GM18526 (cell line): Measurements from ENCODE around the gene OIP5.

Experiments
- POLR2A ChIP-seq: IDR thresholded peaks from 3 replicates; pipeline ENCODE4 v1.6.1; 2011; ENCODE audit not compliant: insufficient read length; ENCODE audit errors: extremely low read depth

OIP5 gene

DNA sequence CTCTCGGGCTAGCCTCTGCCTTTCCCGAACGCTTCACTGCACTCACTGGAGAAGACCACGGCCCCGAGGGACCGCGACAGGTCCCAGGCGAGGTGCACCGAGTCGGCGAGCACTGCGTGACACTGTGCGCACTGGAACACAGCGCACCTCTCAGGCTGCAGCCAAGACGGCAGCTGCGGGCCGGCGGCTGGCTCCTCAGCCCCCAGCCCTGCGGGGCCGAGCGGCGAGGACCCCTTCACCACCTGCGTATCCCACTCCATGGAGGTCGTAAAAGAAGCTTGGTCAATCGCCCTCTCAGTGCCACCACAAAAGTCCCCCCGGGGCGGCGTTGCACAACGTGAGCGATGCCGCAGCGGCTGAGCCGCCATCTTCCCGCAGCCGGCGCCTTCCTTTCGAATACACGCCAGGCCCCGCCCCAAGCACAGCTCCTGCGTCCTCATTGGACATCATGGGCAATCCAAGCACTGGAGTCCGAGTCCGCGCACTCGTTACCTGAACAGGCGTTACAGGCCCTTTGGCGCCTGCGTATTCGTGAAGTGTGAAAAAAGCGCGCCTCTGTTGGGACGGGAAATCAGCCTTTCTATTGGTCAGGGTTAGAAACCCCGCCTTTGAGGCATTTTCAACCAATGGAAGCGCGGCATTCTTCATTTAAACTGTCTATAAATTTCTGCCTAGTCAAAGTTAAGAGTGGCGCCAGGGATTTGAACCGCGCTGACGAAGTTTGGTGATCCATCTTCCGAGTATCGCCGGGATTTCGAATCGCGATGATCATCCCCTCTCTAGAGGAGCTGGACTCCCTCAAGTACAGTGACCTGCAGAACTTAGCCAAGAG lies at the start of gene OIP5, which contains the start of gene NUSAP1:
OIP5 (minus strand) TSS at position 398 of the 832 bp plus-strand sequence; CDS start at position 368, 30 bp downstream.
NUSAP1 (plus strand) TSS at position 688 of the 832 bp plus-strand sequence; CDS start at position 765, 77 bp downstream.
- peak; percentile 98 for TF ChIP-seq POLR2A

DNA sequence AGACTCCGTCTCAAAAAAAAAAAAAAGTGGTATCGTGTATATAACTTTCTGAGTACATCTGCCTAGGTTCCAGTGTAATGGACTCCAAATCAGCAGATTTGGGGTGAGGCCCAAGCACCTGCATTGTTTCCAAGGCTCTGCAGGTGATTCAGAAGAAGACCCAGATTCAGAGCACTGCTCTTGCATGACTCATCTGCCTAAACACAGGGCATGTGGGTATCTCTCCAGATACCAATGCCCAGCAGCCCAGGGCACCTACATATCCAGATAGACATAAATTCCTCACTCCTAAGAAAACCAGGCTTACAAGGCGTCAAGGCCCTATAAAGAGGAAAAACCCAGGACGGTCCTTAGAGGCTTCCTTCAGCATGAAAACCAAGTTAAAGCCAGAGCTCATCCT lies 45.6 kb upstream of the OIP5 start:
- TF ChIP-seq POLR2A = no peak

DNA sequence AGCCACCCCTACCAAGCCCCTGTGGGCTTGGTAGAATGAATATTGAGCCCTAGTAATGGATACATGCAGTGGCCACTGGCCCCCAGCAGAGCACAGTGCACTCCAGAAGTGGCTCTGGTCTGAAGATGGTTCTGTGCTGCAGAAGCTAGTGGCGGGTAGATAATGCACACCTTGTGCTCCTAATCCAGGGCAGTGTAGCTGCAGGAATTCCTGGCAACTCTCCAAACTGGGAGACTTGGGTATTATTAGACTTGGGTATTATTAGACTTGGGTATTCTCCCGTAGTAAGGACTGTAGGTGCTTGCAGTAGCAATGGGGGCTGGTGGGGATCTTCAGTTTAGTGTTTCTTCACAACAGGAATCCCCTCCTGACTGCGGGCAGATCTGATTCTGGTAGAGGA lies 35.0 kb upstream of the OIP5 start:
- TF ChIP-seq POLR2A = no peak

DNA sequence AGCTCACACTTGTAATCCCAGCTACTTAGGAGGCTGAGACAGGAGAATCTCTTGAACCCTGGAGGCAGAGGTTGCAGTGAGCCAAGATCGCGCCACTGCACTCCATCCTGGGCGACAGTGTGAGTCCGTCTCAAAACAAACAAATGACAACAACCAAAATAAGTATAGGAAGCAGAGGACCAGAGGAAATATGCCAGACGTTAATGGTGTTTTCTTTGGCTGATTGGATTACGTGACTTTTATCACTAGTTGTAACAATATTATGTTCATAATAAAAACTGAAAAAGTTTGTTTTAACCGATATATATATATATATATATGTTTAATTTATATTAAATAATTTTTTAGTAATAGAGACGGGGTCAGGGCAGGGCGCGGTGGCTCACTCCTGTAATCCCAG lies 22.0 kb upstream of the OIP5 start:
- TF ChIP-seq POLR2A = no peak

DNA sequence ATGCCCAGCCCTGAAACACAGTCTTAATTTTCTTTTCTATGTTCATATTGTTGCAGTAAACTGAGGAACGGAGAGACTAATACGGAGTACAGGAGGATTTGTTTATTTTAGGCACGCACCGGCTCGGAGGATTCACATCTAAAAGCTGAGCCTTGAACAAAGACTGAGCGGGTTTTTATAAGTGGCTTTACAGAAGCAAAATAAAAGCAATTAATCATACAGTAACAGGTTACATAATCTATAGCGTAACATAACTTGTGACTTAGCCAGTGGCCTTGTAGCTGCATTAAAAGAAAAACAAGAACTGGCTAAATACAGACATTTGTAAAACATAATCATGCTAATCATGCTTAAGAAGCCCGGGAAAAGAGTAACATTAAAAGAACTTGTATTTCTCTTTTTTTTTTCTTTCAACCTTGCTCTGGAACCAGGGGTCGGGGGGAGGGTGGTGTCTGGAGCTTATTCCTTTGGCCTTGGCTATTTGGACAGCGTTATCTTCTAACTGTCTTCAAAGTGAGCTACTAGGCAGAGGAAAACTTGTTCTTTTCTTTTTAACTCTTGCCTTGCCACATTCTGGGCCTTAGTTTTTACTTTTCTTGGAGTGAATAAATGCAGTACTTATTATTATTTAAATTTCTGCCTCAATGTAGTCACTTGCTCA lies 17.8 kb upstream of the OIP5 start:
- TF ChIP-seq POLR2A = no peak

DNA sequence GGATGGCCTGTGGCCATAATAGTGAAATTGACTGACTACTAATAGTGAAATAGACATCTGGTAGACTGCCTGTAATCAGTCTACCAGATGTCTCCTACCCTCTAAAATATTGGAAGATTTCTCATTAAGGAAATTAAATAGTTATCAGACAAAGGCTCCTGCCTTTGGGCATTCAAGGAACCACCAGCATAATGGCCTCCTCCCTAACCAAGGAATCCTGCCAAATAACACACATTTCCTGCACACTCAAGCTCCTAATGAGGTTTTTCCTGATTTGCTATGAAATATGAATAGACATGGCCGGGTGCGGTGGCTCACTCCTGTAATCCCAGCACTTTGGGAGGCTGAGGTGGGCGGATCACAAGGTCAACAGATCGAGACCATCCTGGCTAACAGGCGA lies 14.8 kb upstream of the OIP5 start:
- TF ChIP-seq POLR2A = no peak

DNA sequence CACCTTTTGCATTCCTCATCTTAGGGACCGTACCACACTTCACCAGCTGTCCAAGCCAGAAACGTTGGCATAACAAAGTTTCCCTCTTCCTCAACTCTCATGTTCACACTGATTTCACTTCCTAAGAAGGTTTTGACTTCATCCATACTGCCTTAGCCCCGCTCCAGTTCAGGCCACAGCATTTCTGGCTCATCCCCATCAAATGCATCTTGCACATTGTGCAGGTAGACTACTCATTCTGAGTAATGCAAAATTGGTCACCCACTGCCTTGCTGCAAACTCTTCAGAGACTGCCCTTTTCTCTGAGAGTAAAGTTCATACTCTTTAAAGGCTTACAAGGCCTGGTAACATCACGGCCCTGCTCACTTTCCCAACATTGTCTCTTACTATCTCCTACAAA lies 9.1 kb upstream of the OIP5 start:
- no peak for TF ChIP-seq POLR2A

DNA sequence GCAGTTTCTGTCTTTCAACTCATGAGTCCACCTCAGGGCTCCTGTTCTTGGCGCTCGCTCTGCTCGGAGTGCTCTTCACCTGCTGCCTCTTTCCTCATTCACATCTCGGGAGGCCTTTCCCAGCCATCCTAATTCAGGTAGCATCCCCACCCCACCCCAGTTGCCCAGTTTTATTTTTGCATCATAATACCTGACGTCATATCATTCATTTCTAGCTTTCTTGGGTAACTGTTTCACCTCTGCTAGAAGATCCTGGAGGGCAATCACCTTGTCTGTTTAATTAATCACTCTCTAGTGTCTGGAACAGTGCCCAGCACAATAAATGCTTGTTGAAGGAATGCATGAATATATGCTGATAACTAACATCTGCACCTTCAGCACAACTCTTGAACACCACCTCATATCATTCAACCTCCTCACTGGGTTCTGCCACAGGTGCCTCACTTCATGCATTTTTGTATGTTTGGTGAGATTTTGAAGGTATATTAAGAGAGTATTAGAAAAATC lies 7.9 kb upstream of the OIP5 start:
- no peak for TF ChIP-seq POLR2A

DNA sequence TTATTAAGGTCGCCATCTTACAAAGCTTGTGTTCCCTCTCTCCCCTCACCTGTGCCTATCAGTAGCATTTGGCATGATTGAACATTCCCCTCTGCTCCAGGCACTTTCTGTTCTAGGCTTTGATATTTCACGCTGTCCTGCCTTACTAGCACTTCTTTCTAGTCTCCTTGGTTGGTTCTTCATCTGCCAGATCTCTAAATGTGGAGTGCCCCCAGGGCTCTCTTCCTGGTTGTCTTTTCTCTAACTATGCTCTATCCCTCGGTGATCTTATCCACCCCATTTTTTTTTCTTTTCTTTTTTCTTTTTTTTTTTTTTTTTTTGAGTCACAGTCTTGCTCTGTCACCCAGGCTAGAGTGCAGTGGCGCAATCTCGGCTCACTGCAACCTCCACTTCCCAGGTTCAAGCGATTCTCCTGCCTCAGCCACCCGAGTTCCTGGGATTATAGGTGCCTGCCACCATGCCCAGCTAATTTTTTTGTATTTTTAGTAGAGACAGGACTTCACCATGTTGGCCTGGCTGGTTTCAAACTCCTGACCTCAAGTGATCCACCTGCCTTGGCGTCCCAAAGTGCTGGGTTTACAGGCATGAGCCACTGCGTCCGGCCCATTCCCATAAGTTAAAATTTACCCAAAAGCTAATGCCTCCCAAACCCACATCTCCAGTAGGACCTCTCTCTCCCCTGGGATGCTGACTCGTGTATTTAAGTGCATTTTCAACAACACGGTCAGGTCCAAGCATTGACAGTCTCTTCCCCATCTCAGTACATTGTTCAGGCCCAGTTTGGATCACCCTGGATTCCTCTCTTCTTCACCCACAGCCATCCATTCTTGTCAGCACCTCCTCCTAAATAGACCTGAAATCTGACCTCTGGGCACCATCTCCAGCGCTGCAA lies 5.5 kb upstream of the OIP5 start:
- no peak for TF ChIP-seq POLR2A

DNA sequence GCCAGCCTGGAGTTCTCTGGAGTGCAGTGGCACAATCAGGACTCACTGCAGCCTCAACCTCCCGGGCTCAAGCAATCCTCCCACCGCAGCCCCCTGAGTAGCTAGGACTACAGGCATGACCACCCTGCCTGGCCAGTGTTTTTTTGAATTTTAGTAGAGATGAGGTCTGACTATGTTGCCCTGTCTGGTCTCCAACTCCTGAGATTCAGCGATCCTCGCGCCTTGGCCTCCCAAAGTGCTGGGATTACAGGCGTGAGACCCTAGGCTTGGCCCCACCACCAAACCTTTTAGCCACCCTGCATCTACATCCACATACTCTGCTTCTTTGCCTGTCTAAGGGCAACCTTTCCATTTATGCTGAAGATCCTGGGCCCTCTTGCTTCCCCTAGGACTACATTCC lies 4.7 kb upstream of the OIP5 start:
- TF ChIP-seq POLR2A = no peak

DNA sequence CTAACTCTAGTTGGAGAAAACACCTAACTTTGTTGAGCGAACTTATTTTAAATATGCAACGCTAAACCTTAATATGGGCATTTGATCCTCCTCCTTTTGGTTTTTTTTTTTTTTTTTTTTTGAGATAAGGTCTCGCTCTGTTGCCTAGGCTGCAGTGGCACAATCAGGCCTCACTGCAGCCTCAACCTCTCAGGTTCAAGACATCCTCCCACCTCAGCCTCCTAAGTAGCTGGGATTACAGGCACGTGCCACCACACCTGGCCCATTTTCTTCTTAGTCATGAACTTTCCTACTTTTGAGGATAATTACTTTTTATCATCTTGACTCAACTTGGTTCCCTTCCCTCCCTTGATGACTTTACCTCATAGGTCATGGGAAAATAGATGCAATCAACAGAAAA lies 4.2 kb upstream of the OIP5 start:
- no peak for TF ChIP-seq POLR2A

DNA sequence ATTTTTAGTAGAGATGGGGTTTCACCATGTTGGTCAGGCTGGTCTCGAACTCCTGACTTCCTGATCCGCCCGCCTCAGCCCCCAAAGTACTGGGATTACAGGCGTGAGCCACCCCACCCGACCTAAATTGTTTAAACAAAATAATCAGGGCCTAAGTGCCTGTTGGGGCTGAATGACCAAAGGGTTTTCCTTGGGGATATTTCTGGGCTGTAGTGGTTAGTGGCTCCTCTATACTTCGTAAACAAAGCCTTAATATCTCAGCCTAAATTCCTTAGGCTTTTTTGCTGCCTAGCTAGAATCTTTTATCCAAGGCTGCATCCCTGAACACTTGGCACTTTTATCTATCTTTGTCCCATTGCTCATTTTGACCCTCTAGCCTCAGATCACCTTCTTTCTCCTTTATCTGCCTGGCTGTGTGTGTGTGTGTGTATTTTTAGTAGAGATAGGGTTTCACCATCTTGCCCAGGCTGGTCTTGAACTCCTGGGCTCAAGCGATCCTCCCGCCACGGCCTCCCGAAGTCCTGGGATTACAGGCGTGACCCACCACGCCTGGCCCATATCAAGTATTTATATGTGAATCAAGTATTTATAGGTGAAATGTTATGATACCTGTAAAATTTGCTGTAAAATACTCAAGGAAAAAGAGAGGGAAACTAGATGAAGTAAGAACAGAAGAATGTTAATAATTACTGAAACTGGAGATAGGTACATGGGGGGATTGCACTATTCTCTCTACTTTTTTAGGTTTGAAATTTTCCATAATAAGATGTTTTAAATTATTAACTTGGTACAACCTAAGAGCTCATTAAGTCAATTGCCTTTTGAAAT lies 2.1 kb upstream of the OIP5 start:
- TF ChIP-seq POLR2A = no peak

DNA sequence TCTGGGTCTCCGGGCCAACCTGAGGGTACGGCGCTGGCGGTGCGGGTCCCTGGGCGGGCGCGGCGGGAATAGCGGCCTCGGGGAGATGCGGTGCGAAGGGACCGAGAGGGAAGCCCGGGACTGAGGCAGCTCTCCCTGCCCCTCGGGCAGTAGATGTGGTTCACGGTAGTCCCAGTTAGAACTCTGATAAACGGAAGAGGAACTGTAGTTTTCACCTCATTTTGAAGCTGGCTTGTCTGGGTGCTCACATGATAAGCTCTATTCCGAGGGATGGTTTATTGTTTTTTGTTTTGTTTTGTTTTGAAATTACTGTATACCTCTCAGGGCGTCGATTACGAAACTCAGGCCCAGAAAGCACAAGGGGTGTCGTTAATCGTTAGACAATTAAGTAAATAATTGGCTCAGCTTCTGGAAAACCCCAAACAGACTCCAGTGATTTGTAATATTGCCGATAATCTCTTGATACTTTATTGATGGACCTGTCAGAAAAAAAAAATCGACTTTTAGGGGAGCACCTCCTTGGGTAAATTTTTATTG lies 703 bp upstream of the OIP5 start:
- no peak for TF ChIP-seq POLR2A

DNA sequence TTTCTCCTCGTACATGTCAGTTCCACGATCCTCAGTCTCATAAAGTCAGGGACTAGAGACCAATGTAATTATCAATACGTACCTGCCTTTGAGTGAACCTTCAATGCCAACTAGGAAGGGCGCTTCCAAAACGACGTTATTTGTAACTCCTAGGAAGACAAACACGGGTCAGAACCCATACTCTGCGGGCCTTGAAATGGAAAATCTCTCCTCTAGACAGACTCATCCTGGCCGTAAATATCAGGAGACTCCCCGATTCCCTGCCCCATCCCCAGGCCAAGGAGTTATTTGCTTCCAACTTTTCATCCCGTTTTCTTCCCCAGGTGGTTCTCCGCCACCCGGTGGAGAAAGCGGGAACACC lies 578 bp downstream of the OIP5 start:
- no peak for TF ChIP-seq POLR2A
